Raji (cell line): Measurements from ENCODE around the gene PODN.

ENCODE experiments used
- POLR2A ChIP-seq: IDR thresholded peaks from 2 replicates; pipeline ENCODE4 v1.6.1; 2011; ENCODE audit warnings: low read depth, low read length, control low read depth; ENCODE audit not compliant: insufficient read depth

The PODN gene

DNA sequence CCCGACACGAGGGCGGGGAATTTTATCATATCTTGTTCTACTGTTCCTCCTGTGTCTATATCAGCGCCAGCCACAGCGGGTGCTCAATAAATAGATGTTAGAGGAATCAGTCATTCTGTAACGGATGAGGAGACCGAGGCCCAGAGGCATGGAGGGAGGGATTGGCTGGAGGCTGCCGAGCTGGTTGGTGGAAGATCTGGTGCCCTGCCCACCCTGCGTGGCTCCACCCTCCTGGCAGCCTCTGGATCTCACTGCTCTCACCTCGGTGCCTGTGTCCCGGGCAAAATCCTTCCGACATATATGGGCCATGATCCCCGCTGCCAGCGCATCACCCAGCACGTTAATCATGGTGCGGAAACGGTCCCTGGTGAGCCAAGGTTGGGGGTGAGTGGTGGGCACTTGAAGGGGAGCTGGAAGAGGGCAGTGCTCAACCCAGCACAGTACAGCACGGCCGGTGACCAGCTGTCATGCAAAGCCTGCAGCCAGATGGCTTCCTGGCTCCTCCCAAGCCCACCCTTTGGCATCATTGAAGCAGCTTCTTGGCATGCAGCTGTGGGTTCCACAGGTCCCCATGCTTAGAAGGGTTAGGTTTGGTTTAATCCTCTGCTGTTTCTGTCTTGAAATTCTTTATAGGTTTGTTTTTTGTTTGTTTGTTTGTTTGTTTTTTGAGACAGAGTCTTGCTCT is 26.7 kb downstream of the PODN start:
- TF ChIP-seq POLR2A: no peak

DNA sequence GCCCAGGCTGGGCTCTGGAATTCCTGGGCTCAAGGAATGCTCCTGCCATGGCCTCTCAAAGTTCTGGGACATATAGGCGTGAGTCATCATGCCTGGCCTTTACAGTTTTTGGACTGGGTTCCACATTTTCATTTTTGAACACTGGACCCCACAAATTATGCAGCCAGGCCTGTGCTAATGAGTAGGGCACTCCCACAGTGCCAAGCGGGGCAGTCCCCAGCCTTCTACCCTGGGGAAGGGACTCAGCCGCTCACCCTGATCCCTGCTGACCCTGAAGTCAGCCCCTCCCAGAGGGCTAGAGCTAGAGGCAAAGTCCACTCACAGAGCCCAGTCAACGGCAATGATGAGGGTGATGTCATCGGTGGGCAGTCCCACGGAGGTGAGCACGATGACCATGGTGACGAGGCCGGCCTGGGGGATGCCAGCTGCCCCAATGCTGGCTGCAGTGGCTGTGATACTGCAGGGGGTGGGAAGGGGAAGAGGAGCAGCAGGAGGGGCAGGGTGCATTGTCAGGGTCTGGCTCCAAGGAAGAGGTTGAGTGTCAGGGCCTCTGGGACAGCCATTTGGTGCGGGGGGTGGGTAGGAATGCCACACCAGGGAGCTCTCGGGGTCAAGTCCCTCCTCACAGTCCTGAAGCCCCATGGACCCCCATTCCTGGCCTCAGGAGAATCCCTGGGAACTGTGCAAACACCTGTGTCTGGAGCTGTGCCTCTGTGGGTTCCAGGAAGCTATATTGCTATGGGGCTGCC is 27.6 kb downstream of the PODN start:
- no peak for TF ChIP-seq POLR2A

DNA sequence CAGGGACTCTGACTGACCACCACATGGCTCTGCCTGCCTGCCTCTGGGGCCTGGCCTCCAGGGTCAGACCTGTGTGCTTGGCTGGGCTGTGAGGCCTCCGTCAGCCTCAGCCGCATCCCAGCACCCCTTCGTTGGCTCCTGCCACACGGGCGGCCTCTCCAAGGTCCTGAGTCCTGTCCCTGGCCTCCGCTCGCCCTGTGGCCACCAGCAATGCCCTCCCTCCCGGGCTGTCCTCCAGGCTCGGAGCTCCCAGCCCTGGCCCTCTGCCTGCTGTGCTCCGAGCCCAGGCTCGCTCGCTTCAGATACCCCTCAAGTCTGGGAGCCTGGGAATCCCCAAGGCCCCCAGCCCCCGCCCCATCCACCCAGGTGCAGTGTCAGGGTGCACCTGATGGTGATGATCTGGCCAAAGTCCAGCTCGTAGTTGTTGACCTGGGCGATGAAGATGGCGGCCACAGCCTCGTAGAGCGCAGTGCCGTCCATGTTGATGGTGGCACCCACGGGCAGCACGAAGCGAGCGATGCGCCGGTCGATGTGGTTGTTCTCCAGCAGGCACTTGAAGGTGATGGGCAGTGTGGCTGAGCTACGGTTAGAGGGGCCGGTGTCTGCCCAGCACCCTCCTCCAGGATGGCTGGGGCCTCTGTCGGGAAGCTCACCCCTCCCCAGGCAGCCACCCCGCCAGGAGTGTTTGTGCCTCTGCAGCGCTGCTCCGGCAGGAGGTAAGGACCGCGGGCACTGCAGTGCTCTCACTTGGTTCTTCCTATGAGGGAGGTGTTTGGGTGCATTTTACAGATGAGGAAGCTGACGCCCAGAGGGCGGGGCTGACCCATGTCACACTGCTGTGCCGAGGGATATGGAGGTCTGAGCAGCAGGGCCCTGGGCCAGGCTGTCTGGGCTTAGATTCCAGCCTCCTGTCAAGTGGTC is 28.5 kb downstream of the PODN start:
- TF ChIP-seq POLR2A: no peak

GRCh38 chr1:53091841-53092645 is 30.0 kb downstream of the PODN start:
- TF ChIP-seq POLR2A: no peak

DNA sequence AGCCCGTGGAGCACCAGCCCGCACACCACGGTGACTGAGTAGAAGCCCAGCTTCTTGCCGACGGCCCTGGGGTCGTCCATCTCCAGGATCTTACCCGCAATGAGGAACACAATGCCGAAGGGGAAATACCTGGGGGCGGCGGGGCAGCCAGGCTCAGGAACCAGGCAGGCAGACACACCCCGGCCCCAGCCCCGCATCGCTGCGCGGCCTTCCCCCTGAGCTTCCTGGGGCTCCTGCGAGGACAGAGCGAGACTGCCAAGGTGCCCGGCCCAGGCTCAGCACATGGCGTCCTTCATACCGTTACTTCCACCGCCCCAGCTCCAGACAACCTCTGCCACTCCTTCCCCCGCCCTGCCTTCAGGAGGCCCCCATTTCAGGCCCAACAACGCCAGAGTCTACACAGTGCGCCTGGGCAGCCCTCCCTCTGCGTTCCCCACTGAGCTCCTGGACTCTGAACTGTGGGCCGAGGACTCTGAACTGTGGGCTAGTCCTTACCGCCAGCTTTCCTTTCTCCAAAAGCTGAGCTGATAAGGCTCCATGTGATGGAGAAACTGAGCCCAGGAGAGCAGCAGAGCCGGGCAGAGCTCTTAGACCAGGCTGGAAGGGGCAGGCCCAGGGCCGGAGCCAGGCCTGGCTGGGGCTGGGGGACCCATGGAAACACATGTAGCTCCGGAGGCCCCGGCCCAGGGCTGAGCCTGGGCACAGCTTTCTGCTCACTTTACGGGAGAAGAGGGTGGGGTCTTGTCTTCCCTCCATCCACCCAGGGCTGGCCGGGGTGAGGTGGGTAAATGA is 30.8 kb downstream of the PODN start:
- no peak for TF ChIP-seq POLR2A

DNA sequence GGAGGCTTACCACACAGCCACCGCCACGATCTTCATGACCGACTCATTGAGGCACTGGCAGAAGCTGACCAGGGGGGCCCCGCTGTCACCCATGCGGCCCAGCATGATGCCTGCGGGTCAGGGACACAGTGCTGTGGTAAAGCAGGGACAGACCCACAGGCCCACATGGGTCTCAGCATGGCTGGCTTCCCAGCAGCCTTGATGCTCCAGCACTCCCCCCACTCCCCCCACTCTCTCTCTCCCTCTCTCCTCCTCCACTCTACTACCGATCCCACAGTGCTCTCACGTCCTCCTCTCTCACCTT is 31.4 kb downstream of the PODN start:
- TF ChIP-seq POLR2A: no peak

DNA sequence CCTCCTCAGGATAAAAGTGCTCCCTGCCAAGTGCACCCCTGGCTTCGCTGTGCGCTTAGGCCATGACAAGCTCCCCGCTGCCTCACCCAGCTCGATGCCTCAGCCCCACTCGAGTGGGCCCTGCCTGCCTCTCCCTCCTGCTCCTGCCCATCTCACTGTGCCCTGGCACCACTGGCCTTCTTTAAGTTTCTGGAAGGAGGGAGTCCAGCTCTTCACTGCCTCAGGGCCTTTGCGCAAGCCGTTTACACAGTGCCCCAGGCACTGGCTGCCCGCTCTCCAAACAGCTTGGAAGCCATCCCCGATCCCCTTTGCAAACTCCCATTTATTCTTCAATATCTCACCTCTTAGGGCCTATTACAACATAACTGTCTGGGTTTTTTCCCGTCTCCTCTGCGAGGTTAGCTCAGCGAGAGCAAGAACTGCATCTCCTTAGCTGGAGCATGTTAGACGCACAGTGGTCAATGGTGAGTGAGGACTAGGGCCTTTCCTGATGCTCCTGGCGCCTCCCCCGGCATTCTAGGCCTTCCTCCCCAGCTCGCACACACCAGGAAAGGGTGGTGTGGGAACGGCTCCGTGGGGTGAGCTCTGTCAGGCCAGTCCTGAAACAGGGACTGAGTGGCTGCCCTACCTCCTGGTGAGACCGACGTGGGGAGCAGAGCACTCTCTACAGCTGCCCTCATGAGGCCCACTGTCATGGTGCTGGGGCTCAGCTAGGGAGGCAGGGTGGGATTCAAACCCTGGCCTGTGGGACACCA is 31.9 kb downstream of the PODN start:
- no peak for TF ChIP-seq POLR2A

DNA sequence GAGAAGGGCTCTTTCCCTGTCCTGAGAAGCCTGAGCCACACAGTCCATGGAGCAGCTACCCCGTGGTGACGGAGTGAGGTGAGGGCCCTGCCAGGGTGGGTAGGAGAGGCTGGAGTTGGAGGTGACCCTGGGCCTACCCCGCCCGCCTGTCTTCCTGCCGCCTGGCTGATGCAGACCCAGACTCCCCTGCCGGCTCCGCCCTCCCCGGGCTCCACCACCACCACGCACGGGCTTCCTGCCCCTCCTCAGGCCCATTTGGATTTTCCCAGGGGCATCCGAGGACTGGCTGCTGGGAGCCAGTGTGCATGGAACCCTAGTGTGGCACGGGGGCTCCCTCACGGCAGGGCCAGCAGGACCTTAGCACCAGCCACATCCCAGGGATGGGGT is 32.5 kb downstream of the PODN start:
- TF ChIP-seq POLR2A: no peak

DNA sequence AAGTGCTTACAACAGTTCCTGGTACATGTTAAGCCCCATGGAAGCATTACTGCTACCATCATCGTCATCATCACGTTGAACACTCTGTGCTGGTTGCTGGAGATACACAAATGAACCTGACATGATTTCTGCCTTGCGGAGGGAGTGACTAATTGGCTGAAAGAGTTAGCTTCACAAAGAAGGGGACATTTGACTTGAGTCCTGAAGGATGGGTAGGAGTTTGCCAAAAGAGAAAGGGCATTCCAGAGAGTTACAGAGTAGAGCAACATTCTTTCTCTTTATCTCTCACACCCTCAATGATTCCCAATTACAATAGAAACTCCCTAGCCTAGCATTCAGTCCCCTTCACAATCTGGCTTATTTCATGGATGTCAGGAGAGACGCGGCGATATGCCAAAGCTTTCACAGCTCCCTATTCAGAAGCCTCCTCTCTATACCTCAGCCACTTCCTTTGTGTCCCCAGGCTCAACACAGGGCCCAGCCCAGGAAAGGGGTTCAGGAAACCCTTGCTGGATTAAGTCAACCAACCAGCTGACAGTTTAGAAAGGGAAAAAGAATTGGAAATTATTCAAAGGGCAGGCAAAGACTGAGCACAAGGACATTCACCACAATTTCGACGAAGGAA is 42.4 kb downstream of the PODN start:
- no peak for TF ChIP-seq POLR2A

DNA sequence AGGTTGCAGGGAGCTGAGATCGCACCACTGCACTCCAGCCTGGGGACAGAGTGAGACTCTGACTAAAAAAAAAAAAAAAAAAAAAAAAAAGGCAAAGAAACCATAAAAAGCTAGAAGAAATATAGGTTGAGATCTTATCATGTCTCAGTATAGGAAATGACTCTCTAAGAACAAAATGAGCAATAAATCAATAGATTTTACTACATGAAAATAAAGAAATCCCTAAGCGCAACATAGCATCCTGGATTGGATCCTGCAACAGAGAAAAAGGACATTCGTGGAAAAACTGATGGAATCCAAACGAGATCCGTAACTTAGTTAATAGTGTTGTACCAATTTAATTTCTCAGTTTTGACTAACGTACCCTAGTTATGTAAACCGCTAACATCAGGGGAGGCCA is 45.1 kb downstream of the PODN start:
- no peak for TF ChIP-seq POLR2A

- no peak for TF ChIP-seq POLR2A
Observed at GRCh38 chr1:53107570-53108322, 45.7 kb downstream of the PODN start.
